CD4-positive, alpha-beta T cell (primary cell): ENCODE measurements around the gene C5orf46. TPM values are rescaled to one million over a fixed set of nuclear protein-coding genes. Genes with fewer than 3 reads are reported as not detected.
"Not testable (repeated sequence)": the region's sequence is repeated elsewhere in the genome, so short reads cannot be mapped to it uniquely, and the experiment has no call there.

Experiments
- ATAC-seq: fragments of 200-7000 bp; cut with Tn5 transposase; one replicate; pipeline ENCODE4 v1.10.0; 2022; ENCODE audit warnings: mild to moderate bottlenecking; ENCODE audit not compliant: poor library complexity
- CTCF ChIA-PET: fragments of 350-600 bp; sonication (Branson Sonifier 250); formaldehyde crosslinking; loops from one replicate; lab custom pipeline; 2021; ENCODE audit warnings: antibody characterized with exemption, inconsistent platforms; lab: Charles Lee
- POLR2A ChIA-PET: fragments of 350-600 bp; sonication (Branson Sonifier 250); formaldehyde crosslinking; loops from one replicate; lab custom pipeline; 2021; ENCODE audit warnings: antibody characterized with exemption, inconsistent platforms; lab: Charles Lee
- DNase-seq, 14 experiments: peaks; one replicate each; pipeline ENCODE4 v3.0.0-alpha.2; 2013 to 2020; ENCODE audit warnings: mixed read lengths in 2 of 14
- H3K27ac ChIP-seq, 2 donors: one replicate each; pipeline versions ENCODE4 v1.5.1 to v1.7.0; 2013; ENCODE audit warnings: low read length in 2 of 2, low read depth in 1 of 2, mild to moderate bottlenecking in 1 of 2
- H3K27me3 ChIP-seq, 2 experiments: 1 replicate in 1 of 2; 2 replicates in 1 of 2; pipeline versions ENCODE4 v1.6.1 to v1.7.0; 2013; ENCODE audit warnings: low read length in 2 of 2, control low read depth in 1 of 2, mild to moderate bottlenecking in 1 of 2, moderate library complexity in 1 of 2; ENCODE audit not compliant: insufficient read depth in 2 of 2, control insufficient read depth in 1 of 2
- H3K36me3 ChIP-seq: one replicate; pipeline ENCODE4 v1.6.1; 2013; ENCODE audit warnings: low read length, control low read depth; ENCODE audit not compliant: insufficient read depth
- H3K4me1 ChIP-seq: one replicate; pipeline ENCODE4 v1.6.1; 2013; ENCODE audit warnings: low read length, control low read depth; ENCODE audit not compliant: insufficient read depth
- H3K4me3 ChIP-seq: one replicate; pipeline ENCODE4 v1.5.1; 2013; ENCODE audit warnings: mild to moderate bottlenecking, low read length, moderate library complexity
- H3K9me3 ChIP-seq, 2 experiments: 1 replicate in 1 of 2; 2 replicates in 1 of 2; pipeline versions ENCODE4 v1.6.1 to v1.7.0; 2013; ENCODE audit warnings: low read length in 2 of 2, mild to moderate bottlenecking in 2 of 2, control low read depth in 1 of 2, moderate library complexity in 1 of 2; ENCODE audit not compliant: control insufficient read depth in 1 of 2, insufficient read depth in 1 of 2
- H3K27ac Mint-ChIP-seq: one replicate; pipeline ENCODE4 v1.8.0; 2020; ENCODE audit warnings: mixed read lengths
- H3K27me3 Mint-ChIP-seq: one replicate; pipeline ENCODE4 v1.8.0; 2021; ENCODE audit warnings: mixed read lengths
- H3K36me3 Mint-ChIP-seq: one replicate; pipeline ENCODE4 v1.8.0; 2021; ENCODE audit warnings: low read depth, mixed read lengths
- H3K4me1 Mint-ChIP-seq: one replicate; pipeline ENCODE4 v1.8.0; 2021; ENCODE audit warnings: low read depth, mixed read lengths
- H3K4me3 Mint-ChIP-seq: one replicate; pipeline ENCODE4 v1.8.0; 2020; ENCODE audit warnings: mild to moderate bottlenecking, mixed read lengths
- H3K9me3 Mint-ChIP-seq: one replicate; pipeline ENCODE4 v1.8.0; 2020; ENCODE audit warnings: mixed read lengths
- intact Hi-C, 2 experiments: fragments of 100-400 bp; cut with DNase I in 1 of 2; cut with micrococcal nuclease in 1 of 2; formaldehyde crosslinking; loops; one replicate each; pipeline versions ENCODE4 v1.15.1 to v1.9.0; 2023 to 2025; cut with DNase I, micrococcal nuclease
- total RNA-seq, 174 experiments: library from RNA in 2 of 174; stranded (reverse) in 2 of 174; gene quantifications; one replicate each; pipeline ENCODE4 v1.2.3 and lab custom pipeline; 2021 to 2026
- TF ChIP-seq, protein P1 (sequence below): fragments of 200-600 bp; IDR thresholded peaks from one replicate; pipeline ENCODE4 v1.8.0; 2022; ENCODE audit warnings: antibody characterized with exemption, mild to moderate bottlenecking

C5orf46 gene
- total RNA-seq, 2 experiments from 2014 or later = not detected

GRCh38 chr5:147874910-147875367 is 31.4 kb downstream of the C5orf46 start:
- ChIA-PET CTCF (no interaction called here), POLR2A (no interaction called here)
- DNase-seq (no peak), ATAC-seq (no peak)
- Histone ChIP-seq H3K36me3 (no peaks in the 10 kb centered on the region), H3K27me3 (no peaks in the 10 kb centered on the region), H3K27ac (no peak overlapping the region), H3K4me3 (no peak overlapping the region), H3K4me1 (no peaks in the 10 kb centered on the region), H3K9me3 (no peaks in the 10 kb centered on the region)
- Mint-ChIP-seq H3K4me3 (no peak overlapping the region), H3K4me1 (no peaks in the 10 kb centered on the region), H3K27me3 (peaks cover 5% of the 10 kb centered on the region), H3K36me3 (no peaks in the 10 kb centered on the region), H3K27ac (no peak overlapping the region), H3K9me3 (no peaks in the 10 kb centered on the region)
- TF ChIP-seq, protein P1, sequence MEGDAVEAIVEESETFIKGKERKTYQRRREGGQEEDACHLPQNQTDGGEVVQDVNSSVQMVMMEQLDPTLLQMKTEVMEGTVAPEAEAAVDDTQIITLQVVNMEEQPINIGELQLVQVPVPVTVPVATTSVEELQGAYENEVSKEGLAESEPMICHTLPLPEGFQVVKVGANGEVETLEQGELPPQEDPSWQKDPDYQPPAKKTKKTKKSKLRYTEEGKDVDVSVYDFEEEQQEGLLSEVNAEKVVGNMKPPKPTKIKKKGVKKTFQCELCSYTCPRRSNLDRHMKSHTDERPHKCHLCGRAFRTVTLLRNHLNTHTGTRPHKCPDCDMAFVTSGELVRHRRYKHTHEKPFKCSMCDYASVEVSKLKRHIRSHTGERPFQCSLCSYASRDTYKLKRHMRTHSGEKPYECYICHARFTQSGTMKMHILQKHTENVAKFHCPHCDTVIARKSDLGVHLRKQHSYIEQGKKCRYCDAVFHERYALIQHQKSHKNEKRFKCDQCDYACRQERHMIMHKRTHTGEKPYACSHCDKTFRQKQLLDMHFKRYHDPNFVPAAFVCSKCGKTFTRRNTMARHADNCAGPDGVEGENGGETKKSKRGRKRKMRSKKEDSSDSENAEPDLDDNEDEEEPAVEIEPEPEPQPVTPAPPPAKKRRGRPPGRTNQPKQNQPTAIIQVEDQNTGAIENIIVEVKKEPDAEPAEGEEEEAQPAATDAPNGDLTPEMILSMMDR = no peak
- intact Hi-C loops = no loop called here

DNA sequence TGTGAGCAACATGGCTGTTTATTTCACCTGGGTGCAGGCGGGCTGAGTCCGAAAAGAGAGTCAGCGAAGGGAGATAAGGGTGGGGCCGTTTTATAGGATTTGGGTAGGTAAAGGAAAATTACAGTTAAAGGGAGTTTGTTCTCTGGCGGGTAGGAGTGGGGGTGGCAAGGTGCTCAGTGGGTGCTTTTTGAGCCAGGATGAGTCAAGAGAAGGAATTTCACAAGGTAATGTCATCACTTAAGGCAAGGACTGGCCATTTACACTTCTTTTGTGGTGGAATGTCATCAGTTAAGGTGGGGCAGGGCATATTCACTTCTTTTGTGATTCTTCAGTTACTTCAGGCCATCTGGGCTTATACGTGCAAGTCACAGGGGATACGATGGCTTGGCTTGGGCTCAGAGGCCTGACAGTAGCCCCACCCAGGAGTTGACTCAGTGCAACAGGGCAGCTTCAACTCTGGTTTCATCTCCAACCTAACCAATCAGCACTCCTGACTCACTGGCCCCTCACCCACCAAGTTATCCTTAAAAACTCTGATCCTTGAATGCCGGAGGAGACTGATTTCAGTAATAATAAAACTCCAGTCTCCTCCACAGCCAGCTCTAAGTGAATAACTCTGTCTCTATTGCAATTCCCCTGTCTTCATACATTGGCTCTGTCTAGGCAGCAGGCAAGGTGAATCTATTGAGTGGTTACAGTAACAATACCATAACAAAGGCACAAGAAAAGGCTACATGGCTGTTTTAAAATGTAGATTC is 32.0 kb downstream of the C5orf46 start:
- H3K9me3 ChIP-seq, DNase-seq, H3K36me3 ChIP-seq, CTCF ChIA-PET, H3K4me3 Mint-ChIP-seq, H3K27me3 ChIP-seq, intact Hi-C loops, H3K4me1 Mint-ChIP-seq, H3K4me1 ChIP-seq, H3K4me3 ChIP-seq, H3K27ac ChIP-seq, H3K27ac Mint-ChIP-seq, H3K9me3 Mint-ChIP-seq, H3K27me3 Mint-ChIP-seq, ATAC-seq, H3K36me3 Mint-ChIP-seq, POLR2A ChIA-PET: not testable (repeated sequence)

DNA sequence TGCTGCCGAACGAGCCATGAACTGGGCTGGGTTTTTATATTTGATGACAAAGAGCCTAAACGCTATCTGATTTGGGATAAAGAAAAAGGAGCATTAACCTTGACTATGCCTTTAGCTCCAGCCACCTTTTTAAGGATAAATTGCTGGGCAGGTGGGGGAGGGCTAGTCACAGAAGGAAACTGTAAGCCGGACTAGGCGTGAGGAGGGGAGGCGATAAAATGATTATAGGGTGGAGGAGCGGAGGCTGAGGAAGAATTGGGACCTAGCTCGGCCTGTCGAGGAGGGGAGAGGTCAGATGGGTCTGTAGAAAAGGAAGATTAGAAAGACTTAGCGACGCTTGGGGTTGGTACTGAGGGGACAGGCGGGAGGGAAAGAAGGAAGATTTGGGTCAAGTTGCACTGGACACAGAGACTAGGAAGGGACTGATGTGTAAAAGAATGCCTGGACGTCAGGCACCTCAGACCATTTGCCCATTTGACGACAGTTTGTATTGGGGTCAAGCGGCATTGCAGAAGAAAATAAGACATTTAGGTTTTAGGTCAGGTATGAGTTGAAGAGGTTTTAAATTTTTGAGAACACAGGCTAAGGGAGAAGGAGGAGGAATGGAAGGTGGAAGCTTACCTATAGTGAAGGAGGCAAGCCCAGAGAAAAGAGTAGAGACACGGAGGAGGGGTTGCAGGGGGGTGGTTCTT is 33.4 kb downstream of the C5orf46 start:
- H3K4me3 Mint-ChIP-seq, intact Hi-C loops, H3K9me3 ChIP-seq, H3K27ac Mint-ChIP-seq, ATAC-seq, CTCF ChIA-PET, H3K36me3 ChIP-seq, DNase-seq, H3K4me3 ChIP-seq, H3K4me1 ChIP-seq, H3K9me3 Mint-ChIP-seq, H3K4me1 Mint-ChIP-seq, H3K27me3 ChIP-seq, POLR2A ChIA-PET, H3K36me3 Mint-ChIP-seq, H3K27ac ChIP-seq, H3K27me3 Mint-ChIP-seq: not testable (repeated sequence)

DNA sequence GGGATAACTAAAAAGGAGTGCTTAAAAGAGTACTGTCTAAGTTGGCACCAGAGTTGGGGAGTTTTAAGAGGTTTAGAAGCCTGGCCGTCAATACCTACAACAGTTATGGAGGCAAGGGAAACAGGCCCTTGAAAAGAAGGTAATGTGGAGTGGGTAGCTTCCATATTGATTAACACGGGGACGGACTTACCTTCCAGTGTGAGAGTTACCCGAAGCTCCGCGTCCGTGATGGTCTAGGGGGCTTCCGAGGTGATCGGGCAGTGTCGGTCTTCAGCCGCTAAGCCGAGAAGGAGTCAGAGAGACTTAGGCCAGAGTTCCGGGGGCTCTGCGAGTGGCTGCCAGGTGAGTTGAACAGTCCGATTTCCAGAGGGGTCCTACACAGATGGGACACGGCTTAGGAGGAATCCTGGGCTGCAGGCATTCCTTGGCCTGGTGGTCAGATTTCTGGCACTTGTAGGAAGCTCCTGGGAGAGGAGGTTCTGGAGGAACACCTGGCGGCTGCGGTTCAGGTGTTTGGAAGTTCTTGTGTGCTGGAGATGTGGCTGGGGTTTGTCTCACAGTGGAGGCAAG is 34.3 kb downstream of the C5orf46 start:
- H3K4me1 ChIP-seq, H3K4me1 Mint-ChIP-seq, intact Hi-C loops, POLR2A ChIA-PET, H3K4me3 ChIP-seq, H3K4me3 Mint-ChIP-seq, DNase-seq, H3K27ac Mint-ChIP-seq, H3K9me3 ChIP-seq, H3K27ac ChIP-seq, H3K27me3 Mint-ChIP-seq, H3K36me3 Mint-ChIP-seq, H3K9me3 Mint-ChIP-seq, ATAC-seq, H3K36me3 ChIP-seq, H3K27me3 ChIP-seq, CTCF ChIA-PET: not testable (repeated sequence)

DNA sequence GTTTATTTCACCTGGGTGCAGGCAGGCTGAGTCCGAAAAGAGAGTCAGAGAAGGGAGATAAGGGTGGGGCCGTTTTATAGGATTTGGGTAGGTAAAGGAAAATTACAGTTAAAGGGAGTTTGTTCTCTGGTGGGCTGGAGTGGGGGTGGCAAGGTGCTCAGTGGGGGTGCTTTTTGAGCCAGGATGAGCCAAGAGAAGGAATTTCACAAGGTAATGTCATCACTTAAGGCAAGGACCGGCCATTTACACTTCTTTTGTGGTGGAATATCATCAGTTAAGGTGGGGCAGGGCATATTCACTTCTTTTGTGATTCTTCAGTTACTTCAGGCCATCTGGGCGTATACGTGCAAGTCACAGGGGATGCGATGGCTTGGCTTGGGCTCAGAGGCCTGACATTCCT is 36.4 kb downstream of the C5orf46 start:
- H3K27ac ChIP-seq, DNase-seq, H3K9me3 Mint-ChIP-seq, H3K36me3 Mint-ChIP-seq, H3K27me3 ChIP-seq, H3K4me1 ChIP-seq, H3K27me3 Mint-ChIP-seq, H3K4me3 Mint-ChIP-seq, H3K27ac Mint-ChIP-seq, intact Hi-C loops, CTCF ChIA-PET, POLR2A ChIA-PET, ATAC-seq, H3K4me3 ChIP-seq, H3K9me3 ChIP-seq, H3K4me1 Mint-ChIP-seq, H3K36me3 ChIP-seq: not testable (repeated sequence)
